ENCODE data around the gene AVP.
A peak's percentile ranks its signal among the peaks of the same experiment; 100 is the strongest.

Gene AVP

GRCh38 chr20:3059489-3059888 lies 25.0 kb downstream of the AVP start:
- DNase-seq (ENCODE audit: insufficient read length, low spot score) (no peak), FAIRE-seq (no peak)

GRCh38 chr20:3051385-3052019 lies 33.0 kb downstream of the AVP start:
- FAIRE-seq (no peak), DNase-seq (ENCODE audit: insufficient read length, low spot score) (no peak)

- no peak for DNase-seq (ENCODE audit: insufficient read length, low spot score)
- FAIRE-seq, result no peak
These were observed 36.8 kb downstream of the AVP start for GRCh38 chr20:3047486-3048419.

GRCh38 chr20:3046677-3047462 lies 37.7 kb downstream of the AVP start:
- DNase-seq (ENCODE audit: insufficient read length, low spot score) (no peak), FAIRE-seq (peak; percentile 72)

GRCh38 chr20:3045816-3046676 lies 38.5 kb downstream of the AVP start, which contains the start of gene MRPS26:
Gene MRPS26, plus strand, starts transcription at chr20:3046052. Its CDS starts 17 bp downstream, at chr20:3046069.
- peak; percentile 93 for DNase-seq (ENCODE audit: insufficient read length, low spot score)
- FAIRE-seq, result peak; percentile 23

- peak; percentile 77 for DNase-seq (ENCODE audit: insufficient read length, low spot score)
- peak; percentile 89 for FAIRE-seq
These were observed 39.3 kb downstream of the AVP start for GRCh38 chr20:3045042-3045815.

- FAIRE-seq (no peak), DNase-seq (ENCODE audit: insufficient read length, low spot score) (no peak)
These were observed 40.1 kb downstream of the AVP start for GRCh38 chr20:3044336-3044965.

- FAIRE-seq, result no peak
These were observed 41.2 kb downstream of the AVP start, which contains the start of gene GNRH2 for GRCh38 chr20:3043322-3043721. Gene GNRH2, plus strand, starts transcription at chr20:3043622. Its CDS starts 793 bp downstream, at chr20:3044415.

GRCh38 chr20:3042625-3043024 lies 41.9 kb downstream of the AVP start:
- FAIRE-seq (no peak), DNase-seq (ENCODE audit: insufficient read length, low spot score) (no peak)

More at GRCh38 chr20:3043322-3043721, 41.2 kb downstream of the AVP start, which contains the start of gene GNRH2:
- DNase-seq (ENCODE audit: insufficient read length, low spot score), result no peak

- FAIRE-seq (no peak), DNase-seq (ENCODE audit: insufficient read length, low spot score) (no peak)
These were observed 42.6 kb downstream of the AVP start for GRCh38 chr20:3041854-3042409.

GRCh38 chr20:3040086-3040485 lies 44.4 kb downstream of the AVP start:
- DNase-seq (ENCODE audit: insufficient read length, low spot score) (no peak), FAIRE-seq (no peak)

GRCh38 chr20:3039426-3039825 lies 45.1 kb downstream of the AVP start:
- no peak for FAIRE-seq

GRCh38 chr20:3038454-3038853 lies 46.1 kb downstream of the AVP start:
- DNase-seq (ENCODE audit: insufficient read length, low spot score) (no peak), FAIRE-seq (no peak)

More at GRCh38 chr20:3039426-3039825, 45.1 kb downstream of the AVP start:
- DNase-seq (ENCODE audit: insufficient read length, low spot score), result no peak

GRCh38 chr20:3037654-3038053 lies 46.9 kb downstream of the AVP start:
- FAIRE-seq (no peak), DNase-seq (ENCODE audit: insufficient read length, low spot score) (no peak)

GRCh38 chr20:3032624-3033023 lies 51.9 kb downstream of the AVP start:
- FAIRE-seq (no peak), DNase-seq (ENCODE audit: insufficient read length, low spot score) (no peak)
